ENCODE results near the gene PDF. TPM values are rescaled to one million over a fixed set of nuclear protein-coding genes. Genes with fewer than 3 reads are reported as not detected.

The PDF gene
- total and polyA plus RNA-seq, 2 of the 13 experiments (the other 11 are each of a cell fraction or from before 2014, with no cell fraction given): 12.4 to 48.8 TPM

DNA sequence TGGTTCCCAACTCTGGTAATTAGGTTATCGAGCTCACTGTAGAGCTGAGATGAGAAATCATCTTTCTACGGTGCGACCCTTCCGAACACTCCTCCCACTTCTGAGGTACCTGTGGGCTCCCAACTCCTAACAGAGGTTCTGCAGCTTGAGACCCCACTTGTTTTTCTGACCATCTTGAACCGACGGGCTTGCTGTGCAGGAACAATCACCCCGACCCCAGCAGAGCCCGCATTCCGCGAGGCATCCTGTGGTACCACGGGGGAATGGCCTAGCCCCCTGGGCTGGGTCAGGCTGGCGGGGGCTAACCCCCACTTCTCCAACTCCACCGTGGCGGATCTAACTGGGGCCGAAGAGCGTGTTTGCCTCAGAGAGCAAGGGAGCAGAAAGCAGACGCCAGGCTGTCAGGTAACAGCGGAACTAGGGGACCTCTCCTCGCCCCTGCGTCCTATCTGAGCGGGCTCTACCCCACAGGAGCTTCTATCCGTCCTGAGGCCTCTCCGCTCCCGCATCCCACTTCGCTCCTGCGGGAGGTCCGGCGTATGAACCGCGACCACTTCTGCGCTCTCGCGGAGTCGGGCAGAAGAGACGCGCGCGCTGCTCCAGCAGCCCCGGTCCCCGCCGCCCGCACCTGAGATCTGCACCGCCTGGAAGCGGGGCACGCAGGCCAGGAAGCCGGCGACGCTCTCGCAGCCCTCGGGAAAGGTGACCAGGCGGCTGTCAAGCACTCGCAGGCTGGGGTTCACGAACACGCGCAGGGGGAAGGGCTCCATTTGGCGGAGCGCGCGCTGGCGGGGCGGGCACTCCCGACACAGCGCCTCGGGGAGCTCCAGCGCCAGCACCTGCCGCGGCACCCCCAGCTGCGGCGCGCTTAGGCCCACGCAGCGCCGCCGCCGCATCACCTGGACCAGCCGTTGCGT is 761 bp downstream of the PDF start (continued):
- TF ChIP-seq, protein P1, sequence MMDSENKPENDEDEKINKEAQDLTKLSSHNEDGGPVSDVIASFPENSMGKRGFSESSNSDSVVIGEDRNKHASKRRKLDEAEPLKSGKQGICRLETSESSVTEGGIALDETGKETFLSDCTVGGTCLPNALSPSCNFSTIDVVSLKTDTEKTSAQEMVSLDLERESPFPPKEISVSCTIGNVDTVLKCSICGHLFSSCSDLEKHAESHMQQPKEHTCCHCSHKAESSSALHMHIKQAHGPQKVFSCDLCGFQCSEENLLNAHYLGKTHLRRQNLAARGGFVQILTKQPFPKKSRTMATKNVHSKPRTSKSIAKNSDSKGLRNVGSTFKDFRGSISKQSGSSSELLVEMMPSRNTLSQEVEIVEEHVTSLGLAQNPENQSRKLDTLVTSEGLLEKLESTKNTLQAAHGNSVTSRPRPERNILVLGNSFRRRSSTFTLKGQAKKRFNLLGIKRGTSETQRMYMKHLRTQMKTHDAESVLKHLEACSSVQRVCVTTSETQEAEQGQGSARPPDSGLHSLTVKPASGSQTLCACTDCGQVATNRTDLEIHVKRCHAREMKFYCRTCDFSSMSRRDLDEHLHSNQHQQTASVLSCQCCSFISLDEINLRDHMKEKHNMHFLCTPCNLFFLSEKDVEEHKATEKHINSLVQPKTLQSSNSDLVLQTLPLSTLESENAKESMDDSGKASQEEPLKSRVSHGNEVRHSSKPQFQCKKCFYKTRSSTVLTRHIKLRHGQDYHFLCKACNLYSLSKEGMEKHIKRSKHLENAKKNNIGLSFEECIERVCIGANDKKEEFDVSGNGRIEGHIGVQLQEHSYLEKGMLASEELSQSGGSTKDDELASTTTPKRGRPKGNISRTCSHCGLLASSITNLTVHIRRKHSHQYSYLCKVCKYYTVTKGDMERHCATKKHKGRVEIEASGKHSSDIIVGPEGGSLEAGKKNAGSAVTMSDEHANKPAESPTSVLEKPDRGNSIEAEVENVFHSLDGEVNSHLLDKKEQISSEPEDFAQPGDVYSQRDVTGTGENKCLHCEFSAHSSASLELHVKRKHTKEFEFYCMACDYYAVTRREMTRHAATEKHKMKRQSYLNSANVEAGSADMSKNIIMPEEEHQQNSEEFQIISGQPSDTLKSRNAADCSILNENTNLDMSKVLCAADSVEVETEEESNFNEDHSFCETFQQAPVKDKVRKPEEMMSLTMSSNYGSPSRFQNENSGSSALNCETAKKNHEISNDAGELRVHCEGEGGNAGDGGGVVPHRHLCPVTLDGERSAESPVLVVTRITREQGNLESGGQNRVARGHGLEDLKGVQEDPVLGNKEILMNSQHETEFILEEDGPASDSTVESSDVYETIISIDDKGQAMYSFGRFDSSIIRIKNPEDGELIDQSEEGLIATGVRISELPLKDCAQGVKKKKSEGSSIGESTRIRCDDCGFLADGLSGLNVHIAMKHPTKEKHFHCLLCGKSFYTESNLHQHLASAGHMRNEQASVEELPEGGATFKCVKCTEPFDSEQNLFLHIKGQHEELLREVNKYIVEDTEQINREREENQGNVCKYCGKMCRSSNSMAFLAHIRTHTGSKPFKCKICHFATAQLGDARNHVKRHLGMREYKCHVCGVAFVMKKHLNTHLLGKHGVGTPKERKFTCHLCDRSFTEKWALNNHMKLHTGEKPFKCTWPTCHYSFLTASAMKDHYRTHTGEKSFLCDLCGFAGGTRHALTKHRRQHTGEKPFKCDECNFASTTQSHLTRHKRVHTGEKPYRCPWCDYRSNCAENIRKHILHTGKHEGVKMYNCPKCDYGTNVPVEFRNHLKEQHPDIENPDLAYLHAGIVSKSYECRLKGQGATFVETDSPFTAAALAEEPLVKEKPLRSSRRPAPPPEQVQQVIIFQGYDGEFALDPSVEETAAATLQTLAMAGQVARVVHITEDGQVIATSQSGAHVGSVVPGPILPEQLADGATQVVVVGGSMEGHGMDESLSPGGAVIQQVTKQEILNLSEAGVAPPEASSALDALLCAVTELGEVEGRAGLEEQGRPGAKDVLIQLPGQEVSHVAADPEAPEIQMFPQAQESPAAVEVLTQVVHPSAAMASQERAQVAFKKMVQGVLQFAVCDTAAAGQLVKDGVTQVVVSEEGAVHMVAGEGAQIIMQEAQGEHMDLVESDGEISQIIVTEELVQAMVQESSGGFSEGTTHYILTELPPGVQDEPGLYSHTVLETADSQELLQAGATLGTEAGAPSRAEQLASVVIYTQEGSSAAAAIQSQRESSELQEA (CRISPR knock-in tag; IDR thresholded peaks at IDR 0.05; ENCODE audit: not compliant biosample characterization): peak; percentile 37
- TF ChIP-seq JUND (CRISPR knock-in tag; IDR thresholded peaks at IDR 0.05): no peak
- no peak for TF ChIP-seq KDM3A (CRISPR knock-in tag; IDR thresholded peaks at IDR 0.05; ENCODE audit: low read depth)
- no peak for TF ChIP-seq ZNF570 (CRISPR knock-in tag; IDR thresholded peaks at IDR 0.05; ENCODE audit: borderline replicate concordance)
- TF ChIP-seq, protein P2, sequence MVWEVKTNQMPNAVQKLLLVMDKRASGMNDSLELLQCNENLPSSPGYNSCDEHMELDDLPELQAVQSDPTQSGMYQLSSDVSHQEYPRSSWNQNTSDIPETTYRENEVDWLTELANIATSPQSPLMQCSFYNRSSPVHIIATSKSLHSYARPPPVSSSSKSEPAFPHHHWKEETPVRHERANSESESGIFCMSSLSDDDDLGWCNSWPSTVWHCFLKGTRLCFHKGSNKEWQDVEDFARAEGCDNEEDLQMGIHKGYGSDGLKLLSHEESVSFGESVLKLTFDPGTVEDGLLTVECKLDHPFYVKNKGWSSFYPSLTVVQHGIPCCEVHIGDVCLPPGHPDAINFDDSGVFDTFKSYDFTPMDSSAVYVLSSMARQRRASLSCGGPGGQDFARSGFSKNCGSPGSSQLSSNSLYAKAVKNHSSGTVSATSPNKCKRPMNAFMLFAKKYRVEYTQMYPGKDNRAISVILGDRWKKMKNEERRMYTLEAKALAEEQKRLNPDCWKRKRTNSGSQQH (CRISPR knock-in tag; IDR thresholded peaks at IDR 0.05; ENCODE audit: low read depth): no peak
- TF ChIP-seq, protein P3, sequence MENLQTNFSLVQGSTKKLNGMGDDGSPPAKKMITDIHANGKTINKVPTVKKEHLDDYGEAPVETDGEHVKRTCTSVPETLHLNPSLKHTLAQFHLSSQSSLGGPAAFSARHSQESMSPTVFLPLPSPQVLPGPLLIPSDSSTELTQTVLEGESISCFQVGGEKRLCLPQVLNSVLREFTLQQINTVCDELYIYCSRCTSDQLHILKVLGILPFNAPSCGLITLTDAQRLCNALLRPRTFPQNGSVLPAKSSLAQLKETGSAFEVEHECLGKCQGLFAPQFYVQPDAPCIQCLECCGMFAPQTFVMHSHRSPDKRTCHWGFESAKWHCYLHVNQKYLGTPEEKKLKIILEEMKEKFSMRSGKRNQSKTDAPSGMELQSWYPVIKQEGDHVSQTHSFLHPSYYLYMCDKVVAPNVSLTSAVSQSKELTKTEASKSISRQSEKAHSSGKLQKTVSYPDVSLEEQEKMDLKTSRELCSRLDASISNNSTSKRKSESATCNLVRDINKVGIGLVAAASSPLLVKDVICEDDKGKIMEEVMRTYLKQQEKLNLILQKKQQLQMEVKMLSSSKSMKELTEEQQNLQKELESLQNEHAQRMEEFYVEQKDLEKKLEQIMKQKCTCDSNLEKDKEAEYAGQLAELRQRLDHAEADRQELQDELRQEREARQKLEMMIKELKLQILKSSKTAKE (CRISPR knock-in tag; IDR thresholded peaks at IDR 0.05; ENCODE audit: borderline replicate concordance): no peak
- TF ChIP-seq CHD4 (IDR thresholded peaks at IDR 0.05; ENCODE audit: borderline replicate concordance, low read length): no peak
